MM.1S (cell line): ENCODE measurements around the gene TMSB15B.
"Not testable (repeated sequence)": the region's sequence is repeated elsewhere in the genome, so short reads cannot be mapped to it uniquely, and the experiment has no call there.

Experiments used
- DNase-seq: peaks from one replicate; pipeline ENCODE4 v3.0.0-alpha.2; 2015
- H2AFZ ChIP-seq: fragments of 300-600 bp; sonication (generic); 2 replicates; pipeline ENCODE4 v1.6.0; 2016; ENCODE audit warnings: antibody characterized with exemption, low read length
- H3F3A ChIP-seq: fragments of 300-600 bp; sonication (generic); 2 replicates; pipeline ENCODE4 v1.6.1; 2016; ENCODE audit warnings: mild to moderate bottlenecking, antibody characterized with exemption, low read length, moderate library complexity, mixed read lengths; ENCODE audit not compliant: insufficient read depth
- H3K27ac ChIP-seq: fragments of 300-600 bp; sonication (generic); 2 replicates; pipeline ENCODE4 v1.5.1; 2016; ENCODE audit warnings: mild to moderate bottlenecking, low read length
- H3K27me3 ChIP-seq: fragments of 300-600 bp; sonication (generic); replicated peaks from 2 replicates; pipeline ENCODE4 v1.6.0; 2016; ENCODE audit warnings: low read length; ENCODE audit not compliant: insufficient read depth
- H3K36me3 ChIP-seq: fragments of 300-600 bp; sonication (generic); replicated peaks from 2 replicates; pipeline ENCODE4 v1.6.1; 2016; ENCODE audit warnings: mild to moderate bottlenecking, low read length, mixed read lengths; ENCODE audit not compliant: insufficient read depth
- H3K4me1 ChIP-seq: fragments of 300-600 bp; sonication (generic); 2 replicates; pipeline ENCODE4 v1.6.1; 2016; ENCODE audit warnings: low read length, mixed read lengths
- H3K4me2 ChIP-seq: fragments of 300-600 bp; sonication (generic); 2 replicates; pipeline ENCODE4 v1.6.0; 2016; ENCODE audit warnings: low read depth, low read length
- H3K4me3 ChIP-seq: fragments of 300-600 bp; sonication (generic); 2 replicates; pipeline ENCODE4 v1.5.1; 2016; ENCODE audit warnings: low read length, mixed read lengths
- H3K79me2 ChIP-seq: fragments of 300-600 bp; sonication (generic); 2 replicates; pipeline ENCODE4 v1.6.1; 2016; ENCODE audit warnings: mixed run types, low read length, mixed read lengths
- H3K9ac ChIP-seq: fragments of 300-600 bp; sonication (generic); 2 replicates; pipeline ENCODE4 v1.6.1; 2016; ENCODE audit warnings: low read length, mixed read lengths
- H3K9me2 ChIP-seq: fragments of 300-600 bp; sonication (generic); replicated peaks from 2 replicates; pipeline ENCODE4 v1.6.1; 2016; ENCODE audit warnings: mild to moderate bottlenecking, low read length, mixed read lengths; ENCODE audit not compliant: insufficient read depth
- H3K9me3 ChIP-seq: fragments of 300-600 bp; sonication (generic); replicated peaks from 2 replicates; pipeline ENCODE4 v1.6.1; 2016; ENCODE audit warnings: mild to moderate bottlenecking, low read length, mixed read lengths; ENCODE audit not compliant: insufficient read depth
- H4K20me1 ChIP-seq: fragments of 300-600 bp; sonication (generic); 2 replicates; pipeline ENCODE4 v1.6.1; 2016; ENCODE audit warnings: mild to moderate bottlenecking, low read length, moderate library complexity, mixed read lengths; ENCODE audit not compliant: insufficient read depth
- EZH2 ChIP-seq: fragments of 300-600 bp; sonication (generic); optimal IDR thresholded peaks from 2 replicates; pipeline ENCODE3; 2017; ENCODE audit warnings: low read depth, mild to moderate bottlenecking, antibody characterized with exemption, low read length, mixed read lengths
- EZH2phosphoT487 ChIP-seq: fragments of 300-600 bp; sonication (generic); IDR thresholded peaks from 2 replicates; pipeline ENCODE4 v1.6.1; 2018; ENCODE audit warnings: antibody characterized with exemption, low read length
- TF ChIP-seq, protein P1 (sequence below): fragments of 300-600 bp; sonication (generic); IDR thresholded peaks from 2 replicates; pipeline ENCODE4 v1.5.1; 2016; ENCODE audit warnings: antibody characterized with exemption, low read length, mixed read lengths

TMSB15B gene

DNA sequence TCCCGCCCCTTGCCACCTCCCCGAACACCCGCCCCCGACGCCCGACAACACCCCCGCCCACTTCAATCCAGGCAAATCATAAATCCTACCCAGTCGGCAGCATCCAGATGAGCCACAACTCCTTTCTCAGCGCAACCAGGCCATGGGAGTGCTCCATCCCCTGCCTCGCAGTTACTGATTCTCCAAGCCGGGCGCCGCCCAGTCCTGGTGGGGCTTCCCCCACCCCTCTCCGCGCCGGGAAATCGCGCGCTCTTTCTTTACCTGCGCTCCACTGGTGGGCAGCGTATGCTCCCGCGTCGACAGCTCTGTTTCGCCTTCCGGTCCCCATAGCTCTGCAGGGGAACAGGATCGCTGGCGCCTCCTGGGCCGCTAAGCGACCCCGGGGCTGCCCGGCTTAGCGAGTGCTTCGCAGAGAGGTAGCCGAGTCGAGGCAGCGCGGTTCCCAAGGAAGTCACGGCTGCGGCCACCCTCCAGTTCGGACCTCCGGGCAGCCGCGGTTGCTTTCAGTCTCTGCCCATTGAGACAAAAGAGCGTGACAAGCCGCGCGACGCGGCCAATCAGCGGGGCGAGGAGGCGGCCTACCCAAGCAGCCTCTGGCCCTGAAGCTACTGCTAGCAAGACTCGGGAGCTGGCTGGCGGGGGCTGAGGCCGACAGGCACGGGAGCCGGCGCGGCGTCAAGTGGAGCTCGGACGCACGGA, 43.7 kb upstream of the TMSB15B start:
- H3K4me2 ChIP-seq: peak overlapping the region; percentile 46
- peak overlapping the region; percentile 76 for H3K9ac ChIP-seq
- TF ChIP-seq EZH2: no peak
- no peak for TF ChIP-seq EZH2phosphoT487
- TF ChIP-seq, protein P1, sequence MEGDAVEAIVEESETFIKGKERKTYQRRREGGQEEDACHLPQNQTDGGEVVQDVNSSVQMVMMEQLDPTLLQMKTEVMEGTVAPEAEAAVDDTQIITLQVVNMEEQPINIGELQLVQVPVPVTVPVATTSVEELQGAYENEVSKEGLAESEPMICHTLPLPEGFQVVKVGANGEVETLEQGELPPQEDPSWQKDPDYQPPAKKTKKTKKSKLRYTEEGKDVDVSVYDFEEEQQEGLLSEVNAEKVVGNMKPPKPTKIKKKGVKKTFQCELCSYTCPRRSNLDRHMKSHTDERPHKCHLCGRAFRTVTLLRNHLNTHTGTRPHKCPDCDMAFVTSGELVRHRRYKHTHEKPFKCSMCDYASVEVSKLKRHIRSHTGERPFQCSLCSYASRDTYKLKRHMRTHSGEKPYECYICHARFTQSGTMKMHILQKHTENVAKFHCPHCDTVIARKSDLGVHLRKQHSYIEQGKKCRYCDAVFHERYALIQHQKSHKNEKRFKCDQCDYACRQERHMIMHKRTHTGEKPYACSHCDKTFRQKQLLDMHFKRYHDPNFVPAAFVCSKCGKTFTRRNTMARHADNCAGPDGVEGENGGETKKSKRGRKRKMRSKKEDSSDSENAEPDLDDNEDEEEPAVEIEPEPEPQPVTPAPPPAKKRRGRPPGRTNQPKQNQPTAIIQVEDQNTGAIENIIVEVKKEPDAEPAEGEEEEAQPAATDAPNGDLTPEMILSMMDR: no peak
- H3K9me2 ChIP-seq: no peaks in the 10 kb centered on the region
- peak overlapping the region; percentile 81 for H3K27ac ChIP-seq
- no peaks in the 10 kb centered on the region for H3K27me3 ChIP-seq
- DNase-seq: peak; percentile 56
- no peaks in the 10 kb centered on the region for H3K9me3 ChIP-seq
- peaks cover 20% of the 10 kb centered on the region for H3F3A ChIP-seq
- peak overlapping the region; percentile 66 for H3K4me3 ChIP-seq
- H3K4me1 ChIP-seq: peaks cover 20% of the 10 kb centered on the region; the same call in 1 of the 2 replicates
- H4K20me1 ChIP-seq: no peaks in the 10 kb centered on the region
- peaks cover 22% of the 10 kb centered on the region for H3K79me2 ChIP-seq
- no peaks in the 10 kb centered on the region for H3K36me3 ChIP-seq
- H2AFZ ChIP-seq: peak overlapping the region; percentile 65

DNA sequence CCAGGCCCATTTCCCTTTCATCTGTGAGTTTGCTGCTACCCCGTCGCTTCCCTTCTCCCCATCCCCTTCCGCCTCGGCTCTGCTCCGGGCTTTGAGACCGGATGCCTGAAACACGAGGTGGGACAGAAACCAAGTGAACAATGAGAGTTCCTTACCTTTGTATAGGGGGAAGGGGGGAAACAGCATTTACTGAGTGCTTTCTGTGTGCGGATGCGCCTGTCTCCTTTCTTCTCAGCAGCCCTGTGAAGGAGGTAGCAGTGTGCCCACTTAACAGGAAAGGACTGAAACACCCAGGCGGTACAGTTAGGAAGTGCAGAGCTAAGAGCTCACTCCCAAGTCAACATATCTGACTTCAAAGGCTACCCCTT, 43.2 kb upstream of the TMSB15B start:
- Histone ChIP-seq H3K9ac (peak overlapping the region; percentile 76), H3K36me3 (no peaks in the 10 kb centered on the region), H3K4me2 (peak overlapping the region; percentile 46), H4K20me1 (no peaks in the 10 kb centered on the region), H3K27ac (peak overlapping the region; percentile 81; the same call in 1 of the 2 replicates), H3K4me3 (peak overlapping the region; percentile 66), H3K9me2 (no peaks in the 10 kb centered on the region), H2AFZ (peak overlapping the region; percentile 59), H3K9me3 (no peaks in the 10 kb centered on the region), H3F3A (peaks cover 20% of the 10 kb centered on the region), H3K4me1 (peaks cover 20% of the 10 kb centered on the region; the same call in 1 of the 2 replicates), H3K27me3 (no peaks in the 10 kb centered on the region), H3K79me2 (peaks cover 27% of the 10 kb centered on the region)
- TF ChIP-seq, protein P1: peak; percentile 36
- no peak for TF ChIP-seq EZH2
- DNase-seq: peak; percentile 68

DNA sequence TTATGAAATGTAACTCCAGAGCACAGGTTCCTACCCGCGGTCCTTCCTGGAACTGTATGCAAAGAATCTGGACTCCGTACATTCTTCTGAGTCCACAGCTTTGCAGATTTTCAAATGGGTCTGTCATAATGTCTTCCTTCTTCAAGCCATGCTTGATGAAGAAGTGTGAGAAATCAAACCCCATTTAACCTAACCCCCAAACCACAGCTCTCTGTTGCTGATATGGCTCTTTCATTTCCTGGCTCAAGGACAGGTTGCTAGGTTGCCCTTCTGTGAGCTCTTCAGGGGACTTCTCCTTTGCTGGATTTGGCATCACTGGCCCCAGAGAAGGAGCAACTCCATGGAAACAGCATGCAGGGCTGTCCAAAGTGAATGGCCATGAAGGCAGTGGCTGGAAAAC, 41.9 kb upstream of the TMSB15B start:
- H3K27me3 ChIP-seq, H4K20me1 ChIP-seq, H3K9me3 ChIP-seq, H3K36me3 ChIP-seq, H2AFZ ChIP-seq, H3K9me2 ChIP-seq: not testable (repeated sequence)
- Histone ChIP-seq H3F3A (peaks cover 20% of the 10 kb centered on the region), H3K9ac (peak overlapping the region; percentile 76; the same call in 1 of the 2 replicates), H3K4me1 (peaks cover 20% of the 10 kb centered on the region; the same call in 1 of the 2 replicates), H3K4me2 (peak overlapping the region; percentile 62), H3K27ac (peak overlapping the region; percentile 81; the same call in 1 of the 2 replicates), H3K79me2 (peaks cover 40% of the 10 kb centered on the region), H3K4me3 (peak overlapping the region; percentile 66)
- peak; percentile 53 for DNase-seq

DNA sequence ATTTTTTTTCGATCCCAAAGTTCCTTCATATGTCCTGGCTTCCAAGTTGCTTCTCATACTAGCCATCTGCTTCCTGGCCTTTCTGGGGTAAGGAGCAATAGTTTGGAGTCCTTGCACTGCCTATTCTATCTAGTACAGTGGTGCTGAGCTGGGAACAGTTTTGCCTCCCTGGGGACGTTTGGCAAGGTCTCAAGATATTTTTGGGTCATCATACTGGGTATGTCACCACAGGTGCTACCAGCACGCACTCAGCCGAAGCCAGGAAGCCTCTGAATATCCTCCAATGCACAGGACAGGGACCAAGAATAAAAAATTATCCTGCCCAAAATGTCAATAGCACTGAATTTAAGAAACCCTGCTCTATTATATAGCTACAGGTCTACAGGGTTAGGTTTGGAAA, 35.4 kb upstream of the TMSB15B start:
- Histone ChIP-seq H3K4me3 (no peak overlapping the region), H3K79me2 (peaks cover 72% of the 10 kb centered on the region), H3K9me2 (no peaks in the 10 kb centered on the region), H3F3A (no peaks in the 10 kb centered on the region), H2AFZ (no peak overlapping the region), H3K4me1 (no peaks in the 10 kb centered on the region), H3K27ac (no peak overlapping the region), H3K9ac (no peak overlapping the region), H3K4me2 (no peak overlapping the region), H4K20me1 (no peaks in the 10 kb centered on the region), H3K9me3 (no peaks in the 10 kb centered on the region), H3K27me3 (no peaks in the 10 kb centered on the region), H3K36me3 (no peaks in the 10 kb centered on the region; the same call in 1 of the 2 replicates)
- no peak for TF ChIP-seq EZH2phosphoT487
- no peak for TF ChIP-seq EZH2
- TF ChIP-seq, protein P1: no peak
- DNase-seq: no peak
